Spleen (tissue), 11 donors: Measurements from ENCODE around the gene AHDC1. TPM values are rescaled to one million over a fixed set of nuclear protein-coding genes. Genes with fewer than 3 reads are reported as not detected.

ENCODE experiments used
- DNase-seq: peaks from one replicate; pipeline ENCODE4 v3.0.0-alpha.2; 2020
- H3K27ac ChIP-seq, 8 donors: fragments of 200-600 bp; sonication (generic) in 7 of 8; 1 replicate in 4 of 8; 2 replicates in 4 of 8; pipeline versions ENCODE4 v1.5.0 to v1.8.0; 2016 to 2021; ENCODE audit warnings: inconsistent platforms in 4 of 8, mild to moderate bottlenecking in 4 of 8, moderate library complexity in 1 of 8
- H3K27me3 ChIP-seq, 7 donors: fragments of 200-600 bp; sonication (generic) in 6 of 7; replicated peaks in 1 of 7; 1 replicate in 4 of 7; 2 replicates in 3 of 7; pipeline versions ENCODE4 v1.5.0 to v1.8.0; 2016 to 2021; ENCODE audit warnings: inconsistent platforms in 3 of 7, mild to moderate bottlenecking in 1 of 7
- H3K36me3 ChIP-seq, 6 donors: fragments of 200-600 bp; sonication (generic) in 5 of 6; 1 replicate in 4 of 6; 2 replicates in 2 of 6; pipeline versions ENCODE4 v1.5.0 to v1.8.0; 2016 to 2021; ENCODE audit warnings: inconsistent platforms in 2 of 6
- H3K4me1 ChIP-seq, 6 donors: fragments of 200-600 bp; sonication (generic) in 5 of 6; 1 replicate in 3 of 6; 2 replicates in 3 of 6; pipeline versions ENCODE4 v1.5.0 to v1.8.0; 2016 to 2021; ENCODE audit warnings: inconsistent platforms in 3 of 6
- H3K4me3 ChIP-seq, 8 donors: fragments of 200-600 bp; sonication (generic) in 7 of 8; 1 replicate in 4 of 8; 2 replicates in 4 of 8; pipeline versions ENCODE4 v1.5.0 to v1.8.0; 2016 to 2021; ENCODE audit warnings: inconsistent platforms in 4 of 8, mild to moderate bottlenecking in 4 of 8, moderate library complexity in 2 of 8
- H3K9me3 ChIP-seq, 8 donors: fragments of 200-600 bp; sonication (generic) in 7 of 8; 1 replicate in 4 of 8; 2 replicates in 4 of 8; pipeline versions ENCODE4 v1.5.0 to v1.8.0; 2016 to 2021; ENCODE audit warnings: inconsistent platforms in 4 of 8
- CTCF ChIP-seq, 11 experiments: fragments of 200-600 bp in 7 of 11; fragments of 450-650 bp in 4 of 11; sonication (generic) in 4 of 11; IDR thresholded peaks in 8 of 11; conservative IDR thresholded peaks in 3 of 11; 1 replicate in 7 of 11; 2 replicates in 4 of 11; pipeline versions ENCODE4 v1.4.0 to v1.8.0; 2016 to 2021; ENCODE audit warnings: antibody characterized with exemption in 11 of 11, inconsistent platforms in 4 of 11, mild to moderate bottlenecking in 1 of 11
- POLR2A ChIP-seq, 3 donors: fragments of 450-650 bp; IDR thresholded peaks; one replicate each; pipeline ENCODE4 v1.5.1; 2017; ENCODE audit warnings: antibody characterized with exemption in 3 of 3, mild to moderate bottlenecking in 1 of 3
- POLR2AphosphoS5 ChIP-seq, 3 donors: sonication (generic); formaldehyde crosslinking; IDR thresholded peaks; one replicate each; pipeline ENCODE4 v1.5.1; 2017; ENCODE audit warnings: antibody characterized with exemption in 3 of 3
- WGBS, 5 donors: extraction: QIAGEN DNeasy Blood & Tissue Kit in 3 of 5; methylation state at CpG; one replicate each; pipeline versions ENCODE4 v1.1.5 to v1.1.7; 2013 to 2018; 5-methylcytosine and 5-hydroxymethylcytosine counted together
- intact Hi-C: fragments of 100-400 bp; cut with DNase I; formaldehyde crosslinking; loops from one replicate; pipeline ENCODE4 v1.15.0; 2023; ENCODE audit warnings: low total_unique reads
- polyA plus RNA-seq, 3 donors: library from polyadenylated mRNA; stranded (reverse); fragments of 200-250 nt; gene quantifications; one replicate each; pipeline ENCODE4 v1.2.1, GENCODE V29; 2013
- small RNA-seq, 4 donors: library from RNA; depleted of rRNA; stranded (forward); fragments of <200 nt; gene quantifications; one replicate each; pipeline ENCODE3, GENCODE V24; 2016
- total RNA-seq, 7 donors: library from RNA; depleted of rRNA in 3 of 7; stranded (reverse); fragments of >200 nt in 3 of 7; fragmentation: NEBNext Ultra II Directional in 4 of 7; extraction: Animal tissue kit (Norgen Biotek cat#: 25700) in 4 of 7; gene quantifications; one replicate each; pipeline versions ENCODE4 v1.1.0 to v1.2.1, GENCODE V29; 2016 to 2021
- donor health status: healthy with polysubstance abuse.
- donor health status: DM: no; HTN: no; CAD: no; lungs with moderate emphysema.
- donor health status: DM: no; HTN: no; CAD: no.
- donor health status: Bipolar disorder and iron deficiency.
- donor health status: healthy.
- donor health status: DM: no; HTN: no; CAD: no.
- donor health status: DM: yes; HTN: yes; CAD: no.

Gene AHDC1
- total and polyA plus RNA-seq, 10 donors, result 3.2 to 104 (median 42.7) TPM

- no peak for DNase-seq
- TF ChIP-seq POLR2AphosphoS5 (IDR thresholded peaks at IDR 0.05) (no peak), POLR2A (IDR thresholded peaks at IDR 0.05) (no peak), CTCF (IDR thresholded peaks at IDR 0.05 in 8 of 11, conservative IDR thresholded peaks at IDR 0.05 in 3 of 11) (no peak)
- Histone ChIP-seq H3K27me3 (no peaks in the 10 kb centered on the region), H3K4me1 (peaks cover 47 to 76% (median 68%) of the 10 kb centered on the region in 6 donors), H3K36me3 (peaks cover 0 to 17% (median 0%) of the 10 kb centered on the region in 6 donors), H3K27ac (peak overlapping the region; percentile 97 to 100 (median 99)), H3K4me3 (peak overlapping the region; percentile 76 to 99 (median 93)), H3K9me3 (no peaks in the 10 kb centered on the region)
- WGBS, 5 donors, result 0 to 7% (median 0%) methylated on average over 7 to 26 of the region's 26 CpGs
- intact Hi-C loops, result no loop called here
Observed at GRCh38 chr1:27489501-27489972, 114.4 kb downstream of the AHDC1 start.

GRCh38 chr1:27487966-27488884, 115.7 kb downstream of the AHDC1 start:
- intact Hi-C loops, result no loop called here
- peak overlapping the region; percentile 47 to 99 (median 89) for H3K4me3 ChIP-seq
- DNase-seq, result no peak
- H3K36me3 ChIP-seq, result peaks cover 0 to 30% (median 0%) of the 10 kb centered on the region in 6 donors
- H3K9me3 ChIP-seq, result no peaks in the 10 kb centered on the region
- TF ChIP-seq POLR2AphosphoS5 (IDR thresholded peaks at IDR 0.05) (no peak), POLR2A (IDR thresholded peaks at IDR 0.05) (no peak), CTCF (IDR thresholded peaks at IDR 0.05 in 8 of 11, conservative IDR thresholded peaks at IDR 0.05 in 3 of 11) (no peak)
- WGBS, 5 donors, result 4 to 7% (median 6%) methylated on average over 6 of the region's 6 CpGs
- H3K4me1 ChIP-seq, result peaks cover 56 to 84% (median 80%) of the 10 kb centered on the region in 6 donors
- H3K27me3 ChIP-seq, result no peaks in the 10 kb centered on the region
- H3K27ac ChIP-seq, result peak overlapping the region; percentile 60 to 100 (median 92)

- Histone ChIP-seq H3K4me3 (no peak overlapping the region), H3K36me3 (peaks cover 0 to 34% (median 0%) of the 10 kb centered on the region in 6 donors), H3K27me3 (no peaks in the 10 kb centered on the region), H3K27ac (peak overlapping the region in 2 of 8 donors; percentile 5 to 59), H3K4me1 (peaks cover 47 to 84% (median 81%) of the 10 kb centered on the region in 6 donors), H3K9me3 (no peaks in the 10 kb centered on the region)
- TF ChIP-seq POLR2A (IDR thresholded peaks at IDR 0.05) (no peak), POLR2AphosphoS5 (IDR thresholded peaks at IDR 0.05) (no peak), CTCF (IDR thresholded peaks at IDR 0.05 in 8 of 11, conservative IDR thresholded peaks at IDR 0.05 in 3 of 11) (no peak)
- DNase-seq, result no peak
- intact Hi-C loops, result no loop called here
- 89 to 97% (median 92%) methylated on average over 1 of the region's 1 CpG for WGBS, 5 donors
Observed at GRCh38 chr1:27485363-27485762, 118.6 kb downstream of the AHDC1 start.

Small RNA genes within 50 kb of the gene (small RNA-seq; reads per million reads assigned to genes)
- gene AL031729.1, result 0 reads per million in 4 donors

Other genes starting within 250 kb of the AHDC1 start
- gene MAP3K6, start 237.2 kb downstream of the AHDC1 start, total RNA-seq, result 10 to 100 TPM; 20.4 to 55.0 (median 38.0) TPM
- gene MAP3K6, start 237.2 kb downstream of the AHDC1 start, polyA plus RNA-seq, result 10 to 100 TPM; 20.3 to 31.7 (median 29.6) TPM
- gene FCN3, start 229.3 kb downstream of the AHDC1 start, total RNA-seq, result 10 to 100 TPM in 3 of 7 donors, 1 to 10 TPM in 4; 4.4 to 21.7 (median 7.7) TPM
- gene FCN3, start 229.3 kb downstream of the AHDC1 start, polyA plus RNA-seq, result 10 to 100 TPM in 2 of 3 donors, 1 to 10 TPM in 1; 3.7 to 14.4 (median 11.7) TPM
- not detected for gene CD164L2, start 220.8 kb downstream of the AHDC1 start, total RNA-seq
- under 1 TPM in 1 of 3 donors, not detected in 2; 0.06 TPM for gene CD164L2, start 220.8 kb downstream of the AHDC1 start, polyA plus RNA-seq
- under 1 TPM in 3 of 7 donors, not detected in 4; 0.17 to 0.40 (median 0.28) TPM for gene GPR3, start 211.5 kb downstream of the AHDC1 start, total RNA-seq
- under 1 TPM; 0.05 to 0.15 (median 0.10) TPM for gene GPR3, start 211.5 kb downstream of the AHDC1 start, polyA plus RNA-seq
- gene WASF2, start 114.0 kb downstream of the AHDC1 start, total RNA-seq, result 100 to 1,000 TPM in 4 of 7 donors, 10 to 100 TPM in 3; 92.1 to 196 (median 129) TPM
- gene WASF2, start 114.0 kb downstream of the AHDC1 start, polyA plus RNA-seq, result 10 to 100 TPM; 17.2 to 36.8 (median 23.5) TPM
- 100 to 1,000 TPM in 6 of 7 donors, 10 to 100 TPM in 1; 90.5 to 249 (median 134) TPM for gene FGR, start 31.0 kb upstream of the AHDC1 start, total RNA-seq
- 10 to 100 TPM; 44.7 to 94.2 (median 78.6) TPM for gene FGR, start 31.0 kb upstream of the AHDC1 start, polyA plus RNA-seq
- gene IFI6, start 68.0 kb upstream of the AHDC1 start, total RNA-seq, result 10 to 100 TPM; 41.6 to 85.8 (median 48.6) TPM
- 10 to 100 TPM; 50.7 to 85.5 (median 74.7) TPM for gene IFI6, start 68.0 kb upstream of the AHDC1 start, polyA plus RNA-seq
- gene FAM76A, start 121.8 kb upstream of the AHDC1 start, total RNA-seq, result 10 to 100 TPM; 10.1 to 18.2 (median 15.5) TPM
- 1 to 10 TPM; 4.0 to 5.4 (median 4.1) TPM for gene FAM76A, start 121.8 kb upstream of the AHDC1 start, polyA plus RNA-seq
- 10 to 100 TPM; 45.4 to 88.1 (median 54.0) TPM for gene STX12, start 169.1 kb upstream of the AHDC1 start, total RNA-seq
- 10 to 100 TPM; 17.7 to 33.2 (median 20.2) TPM for gene STX12, start 169.1 kb upstream of the AHDC1 start, polyA plus RNA-seq
- 10 to 100 TPM; 24.7 to 39.1 (median 30.1) TPM for gene PPP1R8, start 226.6 kb upstream of the AHDC1 start, total RNA-seq
- 10 to 100 TPM; 22.5 to 33.8 (median 29.1) TPM for gene PPP1R8, start 226.6 kb upstream of the AHDC1 start, polyA plus RNA-seq